ENCODE data around the gene SPATA19. TPM values are rescaled to one million over a fixed set of nuclear protein-coding genes. Genes with fewer than 3 reads are reported as not detected.

The SPATA19 gene, protein sequence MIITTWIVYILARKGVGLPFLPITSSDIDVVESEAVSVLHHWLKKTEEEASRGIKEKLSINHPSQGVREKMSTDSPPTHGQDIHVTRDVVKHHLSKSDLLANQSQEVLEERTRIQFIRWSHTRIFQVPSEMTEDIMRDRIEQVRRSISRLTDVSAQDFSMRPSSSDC
- not detected for total RNA-seq

GRCh38 chr11:133845413-133845812 is at the start of gene SPATA19:
Gene SPATA19 (minus strand): TSS chr11:133845513. CDS start chr11:133845446, 67 bp downstream.
- no peak for ATAC-seq

- ATAC-seq, result no peak
Observed at GRCh38 chr11:133895061-133895479, 49.8 kb upstream of the SPATA19 start.

DNA sequence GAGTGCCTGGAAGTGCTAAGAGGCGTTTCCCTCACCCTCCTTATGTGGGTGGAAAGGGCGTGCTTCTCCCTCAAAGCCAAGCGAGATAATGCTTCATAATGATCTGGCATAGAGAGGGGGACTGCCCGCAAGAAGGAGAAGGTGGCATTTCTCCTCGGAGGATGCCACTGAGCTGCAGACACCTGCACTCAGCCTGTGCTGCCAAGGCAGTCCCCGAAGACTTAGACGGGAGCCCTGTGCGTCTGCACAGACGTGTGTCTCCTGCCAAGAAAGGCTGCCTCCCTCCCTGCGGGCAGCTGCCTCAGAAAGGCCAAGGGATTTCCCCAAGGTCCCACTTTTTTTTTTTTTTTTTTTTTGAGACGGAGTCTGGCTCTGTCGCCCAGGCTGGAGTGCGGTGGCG is 48.1 kb upstream of the SPATA19 start:
- ATAC-seq, result no peak

- ATAC-seq, result no peak
Observed at GRCh38 chr11:133892584-133893380, 47.5 kb upstream of the SPATA19 start.

GRCh38 chr11:133892126-133892525 is 46.8 kb upstream of the SPATA19 start:
- ATAC-seq, result no peak

DNA sequence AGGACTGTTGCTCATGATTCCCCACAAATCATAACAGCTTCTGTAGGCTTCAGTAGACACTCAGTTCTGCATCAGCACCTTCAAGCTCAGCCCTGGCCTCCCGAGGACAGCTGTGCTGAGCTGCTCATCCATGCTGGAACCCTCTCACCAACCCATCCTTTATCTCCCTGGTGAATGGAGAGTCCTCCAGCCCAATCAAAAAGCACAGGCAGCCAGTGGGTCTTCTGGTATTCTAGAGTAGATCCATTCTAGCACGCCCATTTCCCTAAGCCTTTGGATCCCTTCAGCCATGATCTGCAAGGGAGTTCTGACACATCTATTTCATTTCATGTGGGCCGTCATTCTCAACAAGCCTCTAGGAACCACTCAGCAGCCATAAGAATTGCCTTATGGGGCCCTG is 44.6 kb upstream of the SPATA19 start:
- no peak for ATAC-seq

- no peak for ATAC-seq
Observed at GRCh38 chr11:133889188-133889587, 43.9 kb upstream of the SPATA19 start.

- no peak for ATAC-seq
Observed at GRCh38 chr11:133887692-133888332, 42.5 kb upstream of the SPATA19 start.

DNA sequence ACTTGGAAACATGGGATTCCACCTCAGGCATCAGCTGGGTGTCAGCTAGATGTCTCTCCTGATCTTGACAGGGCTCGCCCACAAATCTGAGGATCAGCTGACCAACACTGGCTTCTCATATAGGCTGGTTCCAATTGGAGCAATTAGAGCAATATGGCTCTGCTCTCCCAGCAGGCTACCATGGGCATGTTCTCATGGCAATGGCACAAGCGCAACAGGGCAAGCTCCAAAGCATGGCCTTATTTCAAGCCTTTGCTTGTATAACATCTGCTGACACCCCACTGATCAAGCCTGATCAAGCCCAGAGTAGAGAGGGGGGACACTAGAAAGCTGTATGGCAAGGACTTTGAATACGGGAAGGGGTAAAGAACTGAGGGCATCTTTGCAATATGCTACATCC is 40.7 kb upstream of the SPATA19 start:
- no peak for ATAC-seq

GRCh38 chr11:133872160-133872559 is 26.8 kb upstream of the SPATA19 start:
- no peak for ATAC-seq

- ATAC-seq, result no peak
Observed at GRCh38 chr11:133867456-133867855, 22.1 kb upstream of the SPATA19 start.

DNA sequence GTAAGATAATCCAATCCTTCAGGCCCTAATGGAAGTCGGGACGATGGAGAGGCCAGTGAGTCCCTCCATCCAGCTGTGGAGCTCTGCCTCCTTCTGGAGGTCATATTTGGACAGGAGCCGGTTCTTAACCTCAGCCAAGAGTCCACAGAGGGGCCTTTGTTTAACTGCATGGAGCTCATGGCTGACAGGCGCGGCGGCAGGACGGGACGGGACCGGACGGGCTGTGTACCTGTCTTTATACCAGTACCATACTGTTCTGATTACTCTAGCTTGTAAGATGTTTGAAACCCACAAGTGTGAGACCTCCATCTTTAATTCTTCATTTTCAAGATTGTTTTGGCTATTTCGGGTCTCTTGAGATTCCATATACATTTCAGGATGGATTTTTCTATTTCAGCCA is 20.2 kb upstream of the SPATA19 start:
- ATAC-seq, result no peak

DNA sequence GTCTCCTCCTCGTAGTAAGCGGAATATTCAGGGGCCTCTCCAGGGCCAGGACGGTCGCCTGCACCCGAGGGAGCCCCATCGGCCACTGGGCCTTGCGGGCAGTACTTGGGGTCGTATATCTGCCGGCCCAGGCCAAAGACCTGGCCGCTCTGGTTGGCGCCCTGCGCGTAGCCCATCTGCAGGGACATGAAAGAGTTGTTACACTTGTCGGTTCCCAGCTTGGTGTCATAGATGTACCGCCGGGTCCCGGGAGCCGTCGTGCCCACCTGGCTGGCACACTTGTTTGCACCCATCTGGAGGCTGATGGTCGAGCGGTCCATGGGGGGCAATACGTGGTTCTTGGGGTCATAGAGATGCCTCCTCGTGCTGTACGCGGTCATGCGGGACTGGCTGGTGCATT is 19.4 kb upstream of the SPATA19 start:
- no peak for ATAC-seq

DNA sequence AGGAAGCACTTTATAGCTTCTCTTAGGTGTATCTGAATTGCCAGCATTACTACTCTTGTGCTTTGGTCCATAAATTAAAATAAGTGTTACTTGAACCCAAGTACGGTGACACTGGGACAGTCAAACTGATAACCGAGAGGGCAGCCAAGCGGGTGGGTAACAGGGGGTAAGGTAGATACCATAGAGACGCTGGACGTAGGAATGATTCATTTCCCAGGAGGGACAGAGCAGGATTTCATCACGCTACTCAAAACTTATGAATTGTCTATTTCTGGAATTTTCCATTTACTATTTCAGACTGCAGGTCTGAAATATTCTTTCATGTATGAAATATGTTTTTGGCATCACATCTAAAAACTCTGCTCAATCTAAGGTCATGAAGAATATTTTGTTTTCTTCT is 14.8 kb upstream of the SPATA19 start:
- ATAC-seq, result no peak

GRCh38 chr11:133854330-133854960 is 9.1 kb upstream of the SPATA19 start:
- ATAC-seq, result peak; percentile 69

- ATAC-seq, result no peak
Observed at GRCh38 chr11:133844217-133844616, 1.1 kb downstream of the SPATA19 start.

- ATAC-seq, result no peak
Observed at GRCh38 chr11:133843454-133843987, 1.8 kb downstream of the SPATA19 start.

DNA sequence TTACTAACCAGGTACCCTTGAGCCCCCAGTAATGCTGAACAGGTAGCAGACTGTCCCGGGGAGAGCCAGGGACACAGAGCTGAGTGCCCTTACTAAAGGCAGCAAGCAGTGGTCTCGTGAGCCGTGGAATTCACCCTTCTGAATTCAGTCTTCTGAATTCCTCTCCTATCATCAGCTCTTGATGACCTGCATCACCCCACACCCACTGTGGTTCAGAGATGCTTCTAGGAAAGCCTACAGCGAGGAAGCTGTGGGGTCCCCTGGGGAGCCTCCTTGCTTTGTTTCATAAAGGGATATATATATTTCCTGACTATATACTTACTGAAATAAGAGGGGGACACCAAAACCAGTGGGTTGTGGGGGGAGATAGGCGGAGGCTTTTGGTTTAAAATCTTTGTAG is 2.6 kb downstream of the SPATA19 start:
- no peak for ATAC-seq

GRCh38 chr11:133842053-133842452 is 3.3 kb downstream of the SPATA19 start:
- no peak for ATAC-seq

DNA sequence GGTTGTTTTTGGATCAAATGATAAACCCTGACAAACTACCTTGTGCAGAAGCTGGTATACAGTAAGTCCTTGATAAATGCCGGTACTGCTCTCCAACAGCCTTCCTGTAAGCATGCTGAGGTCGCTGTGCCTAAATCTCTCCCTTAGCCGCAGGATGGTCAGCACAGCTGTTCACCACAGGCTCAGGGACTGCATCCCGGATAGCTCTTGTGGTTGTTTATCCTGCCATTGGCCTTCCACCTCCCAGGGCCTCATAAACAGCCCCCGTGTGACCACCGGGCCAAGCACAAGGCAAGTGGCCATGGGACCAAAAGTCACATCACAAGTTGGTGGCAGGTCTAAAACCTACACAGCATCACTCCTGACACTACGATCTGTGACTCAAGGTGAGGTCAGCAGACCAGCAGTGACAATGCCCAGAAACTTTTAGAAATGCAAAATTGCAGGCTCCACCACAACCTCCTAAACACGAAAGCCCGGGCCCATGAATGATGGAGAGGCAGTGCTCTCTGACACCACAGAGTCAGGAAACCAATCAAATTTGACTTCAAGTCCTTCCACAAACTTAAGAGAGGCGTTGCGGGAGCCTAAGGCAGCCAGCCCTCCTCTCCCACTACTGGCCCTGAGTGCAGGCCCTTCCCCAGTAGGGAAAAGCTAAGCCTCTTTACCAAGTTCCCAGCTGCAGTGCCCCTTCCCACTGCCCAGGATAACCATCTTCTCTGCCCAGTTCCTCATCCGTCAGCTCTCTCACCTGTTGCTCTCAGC is 3.9 kb downstream of the SPATA19 start:
- no peak for ATAC-seq

DNA sequence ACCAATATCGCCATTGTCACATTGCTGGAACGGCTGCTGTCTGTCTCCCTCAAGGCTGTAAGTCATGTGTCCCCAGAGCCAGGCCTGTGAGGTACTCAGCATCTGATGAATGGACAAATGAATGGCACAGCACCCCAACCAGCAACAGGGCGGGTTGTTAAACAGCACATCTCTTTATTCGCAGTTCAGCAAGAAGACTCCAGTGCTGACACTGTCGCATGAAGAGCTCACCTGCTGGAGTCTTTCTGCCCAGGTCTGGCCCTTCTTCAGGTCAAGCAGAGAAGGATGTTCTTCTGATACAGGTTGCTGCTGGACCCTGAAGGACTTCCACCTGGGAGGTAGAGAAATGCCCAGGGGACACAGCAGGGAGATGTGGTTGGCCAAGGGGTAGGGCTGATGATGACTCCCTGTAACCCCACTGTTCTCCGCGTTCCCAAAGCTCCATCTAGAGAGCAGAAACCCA is 4.8 kb downstream of the SPATA19 start:
- ATAC-seq, result no peak

Measured in esophagus mucosa (tissue), 1 donor.